Thyroid gland (tissue), 4 donors: ENCODE results near the gene SART1. TPM values are rescaled to one million over a fixed set of nuclear protein-coding genes. Genes with fewer than 3 reads are reported as not detected.

Experiments used
- DNase-seq, 2 donors: peaks; one replicate each; pipeline ENCODE4 v3.0.0-alpha.2; 2019
- H3K27ac ChIP-seq, 3 donors: fragments of 200-600 bp; sonication (generic); 1 replicate in 2 of 3; 2 replicates in 1 of 3; pipeline ENCODE4 v1.5.1; 2016 to 2019; ENCODE audit warnings: mild to moderate bottlenecking in 1 of 3, moderate library complexity in 1 of 3
- H3K27me3 ChIP-seq: fragments of 200-600 bp; sonication (generic); one replicate; pipeline ENCODE4 v1.5.1; 2019
- H3K36me3 ChIP-seq, 2 donors: fragments of 200-600 bp; sonication (generic); one replicate each; pipeline ENCODE4 v1.5.1; 2016 to 2019
- H3K4me1 ChIP-seq, 2 donors: fragments of 200-600 bp; sonication (generic); one replicate each; pipeline ENCODE4 v1.5.1; 2017 to 2019
- H3K4me3 ChIP-seq, 3 donors: fragments of 200-600 bp; sonication (generic); replicated peaks in 1 of 3; 1 replicate in 2 of 3; 2 replicates in 1 of 3; pipeline ENCODE4 v1.5.1; 2016; ENCODE audit warnings: mild to moderate bottlenecking in 1 of 3
- H3K9me3 ChIP-seq: fragments of 200-600 bp; sonication (generic); one replicate; pipeline ENCODE4 v1.5.1; 2017
- CTCF ChIP-seq, 6 experiments: fragments of 200-600 bp in 3 of 6; fragments of 450-650 bp in 3 of 6; sonication (generic) in 3 of 6; IDR thresholded peaks; one replicate each; pipeline ENCODE4 v1.5.1; 2016 to 2019; ENCODE audit warnings: antibody characterized with exemption in 6 of 6, mild to moderate bottlenecking in 2 of 6, inconsistent platforms in 1 of 6, moderate library complexity in 1 of 6
- POLR2A ChIP-seq, 2 donors: fragments of 450-650 bp; IDR thresholded peaks; one replicate each; pipeline ENCODE4 v1.6.1; 2017; ENCODE audit warnings: antibody characterized with exemption in 2 of 2, mild to moderate bottlenecking in 2 of 2, moderate library complexity in 1 of 2
- WGBS, 2 donors: methylation state at CpG; one replicate each; pipeline ENCODE4 v1.1.5; 2017; 5-methylcytosine and 5-hydroxymethylcytosine counted together
- intact Hi-C: fragments of 100-400 bp; cut with DNase I; formaldehyde crosslinking; loops from one replicate; pipeline ENCODE4 v1.15.1; 2023
- total RNA-seq, 4 donors: library from RNA; depleted of rRNA; stranded (reverse); fragments of >200 nt; gene quantifications; one replicate each; pipeline ENCODE4 v1.2.3, GENCODE V29; 2016

The SART1 gene
- total RNA-seq, 4 donors from 2014 or later = 22.2 to 46.1 (median 24.2) TPM

- WGBS, 2 donors = 86 to 92% methylated on average over 7 of the region's 7 CpGs
- H3K4me3 ChIP-seq = no peak overlapping the region
- intact Hi-C loops = loop anchor here (5.0 kb wide), 1 partner anchor 46 kb away; the partner anchor contains the start of gene SART1
Measured at GRCh38 chr11:65916391-65916790, 45.1 kb upstream of the SART1 start.

GRCh38 chr11:65917077-65917433, 44.5 kb upstream of the SART1 start:
- Histone ChIP-seq H3K9me3 (no peaks in the 10 kb centered on the region), H3K27me3 (no peaks in the 10 kb centered on the region), H3K36me3 (peaks cover 0 to 3% of the 10 kb centered on the region in 2 donors), H3K27ac (peak overlapping the region in 1 of 3 donors; percentile 73), H3K4me1 (peaks cover 27 to 50% of the 10 kb centered on the region in 2 donors), H3K4me3 (peak overlapping the region in 1 of 3 donors; percentile 84)
- TF ChIP-seq POLR2A (IDR thresholded peaks at IDR 0.05) (no peak), CTCF (IDR thresholded peaks at IDR 0.05) (no peak)
- no peak for DNase-seq
- intact Hi-C loops = loop anchor here (5.0 kb wide), 1 partner anchor 45 kb away; the partner anchor contains the start of gene SART1
- 96 to 100% methylated on average over 3 of the region's 3 CpGs for WGBS, 2 donors

More at GRCh38 chr11:65916391-65916790, 45.1 kb upstream of the SART1 start:
- TF ChIP-seq POLR2A (IDR thresholded peaks at IDR 0.05) (no peak), CTCF (IDR thresholded peaks at IDR 0.05) (no peak)
- Histone ChIP-seq H3K4me1 (peaks cover 27 to 56% of the 10 kb centered on the region in 2 donors), H3K27ac (peak overlapping the region in 2 of 3 donors; percentile 46 to 73), H3K27me3 (no peaks in the 10 kb centered on the region), H3K36me3 (no peaks in the 10 kb centered on the region), H3K9me3 (no peaks in the 10 kb centered on the region)
- DNase-seq = no peak

GRCh38 chr11:65917434-65918210, 43.9 kb upstream of the SART1 start:
- intact Hi-C loops = loop anchor here (5.0 kb wide), 1 partner anchor 45 kb away; the partner anchor contains the start of gene SART1
- no peaks in the 10 kb centered on the region for H3K9me3 ChIP-seq
- DNase-seq = peak; percentile 65 to 77
- no peak for TF ChIP-seq POLR2A (IDR thresholded peaks at IDR 0.05)
- no peaks in the 10 kb centered on the region for H3K27me3 ChIP-seq
- H3K36me3 ChIP-seq = peaks cover 0 to 8% of the 10 kb centered on the region in 2 donors
- peak overlapping the region in 2 of 3 donors; percentile 82 to 85 for H3K27ac ChIP-seq
- peaks cover 27 to 47% of the 10 kb centered on the region in 2 donors for H3K4me1 ChIP-seq
- peak overlapping the region in 1 of 3 donors; percentile 84 for H3K4me3 ChIP-seq
- 45 to 55% methylated on average over 6 to 22 of the region's 35 CpGs for WGBS, 2 donors

- WGBS, 2 donors = 9 to 38% methylated on average over 8 to 34 of the region's 77 CpGs
- peak within 1 kb of the TSS; percentile 95 to 99 (median 96) for H3K4me3 ChIP-seq
- H3K36me3 ChIP-seq = peaks cover 3 to 17% of the 10 kb centered on the region in 2 donors
- peaks cover 27 to 47% of the 10 kb centered on the region in 2 donors for H3K4me1 ChIP-seq
- DNase-seq = peak in 1 of 2 donors; percentile 53
- TF ChIP-seq POLR2A (IDR thresholded peaks at IDR 0.05) (peak in 1 of 2 donors; percentile 64), CTCF (IDR thresholded peaks at IDR 0.05) (no peak)
- intact Hi-C loops = loop anchor here (5.0 kb wide), 1 partner anchor 44 kb away; the partner anchor contains the start of gene SART1
- no peaks in the 10 kb centered on the region for H3K27me3 ChIP-seq
- H3K27ac ChIP-seq = peak within 1 kb of the TSS; percentile 82 to 85 (median 85)
- no peaks in the 10 kb centered on the region for H3K9me3 ChIP-seq
Measured at GRCh38 chr11:65918211-65919140, 43.1 kb upstream of the SART1 start, which contains the start of gene C11orf68. TSS of gene C11orf68 (minus strand) at chr11:65919062. CDS start at chr11:65919031, 31 bp downstream.

- H3K27me3 ChIP-seq = no peaks in the 10 kb centered on the region
- intact Hi-C loops = loop anchor here (5.0 kb wide), 1 partner anchor 43 kb away; the partner anchor contains the start of gene SART1
- H3K9me3 ChIP-seq = no peaks in the 10 kb centered on the region
- H3K27ac ChIP-seq = peak within 1 kb of the TSS; percentile 82 to 85 (median 85)
- H3K4me1 ChIP-seq = peaks cover 27 to 47% of the 10 kb centered on the region in 2 donors
- WGBS, 2 donors = 0% methylated on average over 2 of the region's 59 CpGs; no CpG with 5 or more reads in 1 of the 2 donors
- H3K36me3 ChIP-seq = peaks cover 3 to 19% of the 10 kb centered on the region in 2 donors
- peak in 2 of 6 experiments; percentile 5 to 35 for TF ChIP-seq CTCF (IDR thresholded peaks at IDR 0.05)
- TF ChIP-seq POLR2A (IDR thresholded peaks at IDR 0.05) = peak; percentile 52 to 80
- peak within 1 kb of the TSS; percentile 95 to 99 (median 96) for H3K4me3 ChIP-seq
- DNase-seq = peak; percentile 99
Measured at GRCh38 chr11:65919141-65919572, 42.4 kb upstream of the SART1 start, which contains the start of gene DRAP1. TSS of gene DRAP1 (plus strand) at chr11:65919426. CDS start at chr11:65919502, 76 bp downstream.
